SK-N-SH treated with all-trans-retinoic acid at 6 μM for 48 hours (cell line): ENCODE data around the gene GDF11.

Experiments used
- ARNTL ChIP-seq: fragments of 450-650 bp; formaldehyde crosslinking; IDR thresholded peaks from 2 replicates; pipeline ENCODE4 v1.5.0; 2020; ENCODE audit warnings: low read depth, mild to moderate bottlenecking, moderate library complexity, borderline replicate concordance
- GLIS3 ChIP-seq: fragments of 250-450 bp; sonication (Bioruptor Pico); IDR thresholded peaks from 2 replicates; pipeline ENCODE4 v1.5.0; 2020; ENCODE audit warnings: mild to moderate bottlenecking, moderate library complexity
- OSR1 ChIP-seq: fragments of 250-450 bp; sonication (Bioruptor Pico); IDR thresholded peaks from 2 replicates; pipeline ENCODE4 v1.8.0; 2022; ENCODE audit warnings: moderate library complexity, mild to moderate bottlenecking, inconsistent platforms
- SNAI2 ChIP-seq: fragments of 250-450 bp; sonication (Bioruptor Pico); IDR thresholded peaks from 2 replicates; pipeline ENCODE4 v1.5.0; 2020; ENCODE audit warnings: mild to moderate bottlenecking, moderate library complexity
- TCF4 ChIP-seq: fragments of 250-450 bp; sonication (Bioruptor Pico); IDR thresholded peaks from 2 replicates; pipeline ENCODE4 v1.8.0; 2021; ENCODE audit warnings: mild to moderate bottlenecking, moderate library complexity, borderline replicate concordance
- TOX ChIP-seq: fragments of 250-450 bp; sonication (Bioruptor Pico); IDR thresholded peaks from 2 replicates; pipeline ENCODE4 v1.8.0; 2021; ENCODE audit warnings: mild to moderate bottlenecking, moderate library complexity, borderline replicate concordance
- ZC3H10 ChIP-seq: fragments of 250-450 bp; sonication (Bioruptor Pico); IDR thresholded peaks from 2 replicates; pipeline ENCODE4 v1.5.1; 2021; ENCODE audit warnings: mild to moderate bottlenecking, moderate library complexity
- TF ChIP-seq, protein P1 (sequence below): fragments of 250-450 bp; sonication (Bioruptor Pico); IDR thresholded peaks from 2 replicates; pipeline ENCODE4 v1.8.0; 2021; ENCODE audit warnings: low read depth, mild to moderate bottlenecking, moderate library complexity, borderline replicate concordance
- TF ChIP-seq, protein P2 (sequence below): fragments of 250-450 bp; sonication (Bioruptor Pico); IDR thresholded peaks from 2 replicates; pipeline ENCODE4 v1.5.1; 2020; ENCODE audit warnings: low read depth, mild to moderate bottlenecking, moderate library complexity

DNA sequence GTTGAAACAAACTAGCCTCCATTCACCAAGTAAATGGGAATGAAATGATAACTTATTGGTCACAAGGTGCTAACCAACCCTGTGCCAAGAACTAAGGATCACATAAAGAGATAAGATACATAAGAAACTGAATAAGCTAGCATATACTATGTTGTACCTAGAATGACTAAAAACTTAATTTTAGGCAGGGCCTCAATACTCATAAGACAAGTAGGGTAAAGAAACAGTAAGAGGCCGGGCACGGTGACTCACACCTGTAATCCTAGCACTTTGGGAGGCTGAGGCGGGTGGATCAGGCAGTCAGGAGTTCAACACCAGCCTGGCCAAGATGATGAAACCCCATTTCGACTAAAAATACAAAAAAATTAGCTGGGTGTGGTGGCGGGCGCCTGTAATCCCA lies 17.7 kb downstream of the GDF11 start:
- TF ChIP-seq TOX (no peak), GLIS3 (CRISPR knock-in tag) (no peak), OSR1 (CRISPR knock-in tag) (no peak), TCF4 (CRISPR knock-in tag) (no peak), ZC3H10 (CRISPR knock-in tag) (no peak), SNAI2 (CRISPR knock-in tag) (no peak), ARNTL (CRISPR knock-in tag) (no peak)
- TF ChIP-seq, protein P1, sequence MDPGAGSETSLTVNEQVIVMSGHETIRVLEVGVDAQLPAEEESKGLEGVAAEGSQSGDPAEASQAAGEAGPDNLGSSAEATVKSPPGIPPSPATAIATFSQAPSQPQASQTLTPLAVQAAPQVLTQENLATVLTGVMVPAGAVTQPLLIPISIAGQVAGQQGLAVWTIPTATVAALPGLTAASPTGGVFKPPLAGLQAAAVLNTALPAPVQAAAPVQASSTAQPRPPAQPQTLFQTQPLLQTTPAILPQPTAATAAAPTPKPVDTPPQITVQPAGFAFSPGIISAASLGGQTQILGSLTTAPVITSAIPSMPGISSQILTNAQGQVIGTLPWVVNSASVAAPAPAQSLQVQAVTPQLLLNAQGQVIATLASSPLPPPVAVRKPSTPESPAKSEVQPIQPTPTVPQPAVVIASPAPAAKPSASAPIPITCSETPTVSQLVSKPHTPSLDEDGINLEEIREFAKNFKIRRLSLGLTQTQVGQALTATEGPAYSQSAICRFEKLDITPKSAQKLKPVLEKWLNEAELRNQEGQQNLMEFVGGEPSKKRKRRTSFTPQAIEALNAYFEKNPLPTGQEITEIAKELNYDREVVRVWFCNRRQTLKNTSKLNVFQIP (CRISPR knock-in tag), result no peak
- TF ChIP-seq, protein P2, sequence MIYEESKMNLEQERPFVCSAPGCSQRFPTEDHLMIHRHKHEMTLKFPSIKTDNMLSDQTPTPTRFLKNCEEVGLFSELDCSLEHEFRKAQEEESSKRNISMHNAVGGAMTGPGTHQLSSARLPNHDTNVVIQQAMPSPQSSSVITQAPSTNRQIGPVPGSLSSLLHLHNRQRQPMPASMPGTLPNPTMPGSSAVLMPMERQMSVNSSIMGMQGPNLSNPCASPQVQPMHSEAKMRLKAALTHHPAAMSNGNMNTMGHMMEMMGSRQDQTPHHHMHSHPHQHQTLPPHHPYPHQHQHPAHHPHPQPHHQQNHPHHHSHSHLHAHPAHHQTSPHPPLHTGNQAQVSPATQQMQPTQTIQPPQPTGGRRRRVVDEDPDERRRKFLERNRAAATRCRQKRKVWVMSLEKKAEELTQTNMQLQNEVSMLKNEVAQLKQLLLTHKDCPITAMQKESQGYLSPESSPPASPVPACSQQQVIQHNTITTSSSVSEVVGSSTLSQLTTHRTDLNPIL, result no peak
